ENCODE data around the gene KCNIP4.

The KCNIP4 gene

DNA sequence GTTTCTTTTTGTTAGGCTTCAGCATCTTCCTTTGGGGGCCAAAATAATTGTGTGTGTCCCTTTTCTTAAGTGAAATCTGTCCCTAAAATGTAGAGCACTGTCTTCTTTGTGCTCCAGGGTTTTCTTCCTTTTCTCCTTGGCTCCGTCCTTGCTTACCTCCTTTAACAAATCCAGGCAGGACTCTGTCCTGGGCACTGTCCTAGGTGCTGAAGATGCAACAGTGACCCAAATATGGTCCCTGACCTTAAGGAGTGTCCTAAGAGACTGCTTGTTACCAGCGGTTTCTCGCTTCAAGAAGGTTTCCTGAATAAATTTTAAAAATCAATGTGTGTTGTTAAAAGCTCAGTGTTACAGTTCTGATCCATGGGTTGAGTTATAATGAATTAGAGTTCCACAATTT, 471.8 kb downstream of the KCNIP4 start:
- Mint-ChIP-seq H3K27me3 (no peaks in the 10 kb centered on the region), H3K27ac (no peak overlapping the region), H3K4me1 (no peaks in the 10 kb centered on the region), H3K4me3 (no peak overlapping the region), H3K9me3 (peaks cover 2% of the 10 kb centered on the region), H3K36me3 (no peaks in the 10 kb centered on the region)
- DNase-seq (ENCODE audit: low spot score in 2 of 2) (no peak), ATAC-seq (ENCODE audit: low read depth) (no peak)

DNA sequence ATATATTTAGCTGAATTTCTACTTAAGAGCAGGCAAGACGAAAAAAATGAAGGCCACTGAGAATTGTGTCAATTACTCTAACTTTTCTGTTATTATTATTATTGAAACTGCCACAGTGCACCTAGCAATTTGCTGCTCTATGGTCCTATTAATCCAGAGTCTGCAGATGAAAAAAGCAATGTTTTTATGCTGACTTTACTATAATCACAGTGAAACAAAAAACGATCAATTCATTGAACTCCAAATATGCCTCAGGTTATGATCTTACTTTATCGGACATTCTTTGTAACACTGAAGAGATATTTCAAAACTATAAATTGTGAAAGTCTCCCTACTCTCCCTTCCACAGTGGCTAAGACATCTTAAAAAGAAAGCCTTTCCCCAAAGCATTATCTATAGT, 474.4 kb downstream of the KCNIP4 start:
- no peaks in the 10 kb centered on the region for H3K36me3 Mint-ChIP-seq
- no peaks in the 10 kb centered on the region for H3K4me1 Mint-ChIP-seq
- no peak overlapping the region for H3K27ac Mint-ChIP-seq
- ATAC-seq (ENCODE audit: low read depth) (no peak), DNase-seq (ENCODE audit: low spot score in 2 of 2) (no peak)
- no peak overlapping the region for H3K4me3 Mint-ChIP-seq
- H3K9me3 Mint-ChIP-seq, result peaks cover 2% of the 10 kb centered on the region
- H3K27me3 Mint-ChIP-seq, result no peaks in the 10 kb centered on the region

DNA sequence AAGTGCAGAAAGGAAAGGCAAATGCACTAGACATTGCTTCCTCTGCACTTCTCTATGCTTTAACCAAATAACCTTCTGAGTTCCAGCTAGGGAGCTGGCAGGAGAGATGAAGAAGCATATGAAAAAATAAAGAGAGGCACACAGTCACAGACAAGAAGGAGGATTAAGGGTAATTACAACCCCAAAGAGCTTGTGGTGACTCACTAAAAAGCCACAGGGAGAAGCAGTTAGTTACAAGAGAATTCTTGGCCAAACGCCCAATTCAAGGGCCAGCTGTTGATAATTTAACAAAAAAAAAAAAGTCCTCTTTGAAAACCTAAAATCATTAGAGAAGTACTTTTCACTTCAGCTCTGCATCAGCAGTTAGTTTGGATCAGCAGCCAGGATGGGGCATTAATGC, 478.0 kb downstream of the KCNIP4 start:
- Mint-ChIP-seq H3K36me3 (no peaks in the 10 kb centered on the region), H3K9me3 (peaks cover 3% of the 10 kb centered on the region), H3K4me3 (no peak overlapping the region), H3K4me1 (no peaks in the 10 kb centered on the region), H3K27ac (no peak overlapping the region), H3K27me3 (no peaks in the 10 kb centered on the region)
- ATAC-seq (ENCODE audit: low read depth) (no peak), DNase-seq (ENCODE audit: low spot score in 2 of 2) (no peak)

DNA sequence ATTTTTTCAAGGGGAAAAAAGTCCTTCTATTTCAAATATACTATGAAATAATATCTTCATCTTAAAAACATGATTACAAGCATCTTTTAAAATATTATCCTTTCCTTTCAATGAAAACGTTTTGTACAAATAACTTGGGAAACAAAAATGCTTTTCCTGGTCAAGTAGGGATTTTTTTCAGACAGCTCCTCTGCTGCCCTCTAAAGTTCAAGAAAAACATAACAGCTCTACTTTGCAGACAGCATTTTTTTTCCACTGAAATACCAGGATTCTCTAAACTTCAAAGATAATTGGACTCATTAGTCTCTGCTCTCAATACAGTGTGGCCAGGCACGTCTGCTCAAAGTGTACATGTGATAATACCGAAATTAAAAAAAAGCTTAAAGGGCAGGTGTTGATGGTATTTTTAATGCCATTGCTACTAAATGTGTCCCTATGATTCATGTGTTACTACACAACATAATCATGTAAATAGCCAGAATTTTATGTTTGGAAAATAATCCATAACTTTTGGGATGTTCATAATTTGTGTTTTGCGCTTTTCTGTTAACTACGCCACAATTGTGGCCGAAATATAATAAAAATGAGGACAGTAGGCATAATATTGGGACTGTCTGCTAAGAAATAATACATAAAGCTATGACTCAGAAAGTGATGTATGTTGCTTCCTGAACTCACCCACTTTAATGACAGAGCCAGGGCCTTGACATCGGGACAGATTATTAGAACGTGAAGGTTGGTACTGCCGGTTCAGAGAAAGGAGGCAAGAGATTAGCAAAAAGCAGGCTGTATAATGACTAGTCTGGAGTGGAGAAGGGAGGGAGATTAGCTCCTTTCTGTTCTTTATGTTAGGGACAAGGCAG, 478.9 kb downstream of the KCNIP4 start:
- H3K27me3 Mint-ChIP-seq, result no peaks in the 10 kb centered on the region
- no peaks in the 10 kb centered on the region for H3K36me3 Mint-ChIP-seq
- H3K9me3 Mint-ChIP-seq, result peaks cover 3% of the 10 kb centered on the region
- ATAC-seq (ENCODE audit: low read depth) (no peak), DNase-seq (ENCODE audit: low spot score in 2 of 2) (no peak)
- no peaks in the 10 kb centered on the region for H3K4me1 Mint-ChIP-seq
- no peak overlapping the region for H3K4me3 Mint-ChIP-seq
- no peak overlapping the region for H3K27ac Mint-ChIP-seq

DNA sequence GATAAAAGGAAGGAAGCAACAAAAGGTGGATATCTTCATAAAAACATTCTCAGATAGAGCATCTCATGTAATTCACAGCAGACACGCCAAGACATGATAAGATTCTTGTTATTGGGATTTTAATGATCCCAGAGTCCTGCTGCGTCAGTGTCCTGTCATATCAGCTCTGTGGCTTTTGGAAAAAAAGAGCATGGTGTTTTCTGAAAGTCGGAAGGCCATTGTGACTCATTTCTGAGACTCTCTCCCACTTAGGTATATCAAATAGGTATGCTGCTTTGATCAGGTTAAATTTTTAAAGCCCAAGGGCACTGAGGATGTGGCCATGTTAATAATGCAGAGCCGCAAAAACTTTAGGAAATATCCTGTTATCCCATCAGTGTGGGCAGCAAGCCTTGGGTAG, 481.0 kb downstream of the KCNIP4 start:
- H3K9me3 Mint-ChIP-seq, result peaks cover 5% of the 10 kb centered on the region
- ATAC-seq (ENCODE audit: low read depth), result no peak
- H3K36me3 Mint-ChIP-seq, result no peaks in the 10 kb centered on the region
- H3K27ac Mint-ChIP-seq, result no peak overlapping the region
- no peaks in the 10 kb centered on the region for H3K27me3 Mint-ChIP-seq
- H3K4me3 Mint-ChIP-seq, result no peak overlapping the region
- no peaks in the 10 kb centered on the region for H3K4me1 Mint-ChIP-seq
- DNase-seq (ENCODE audit: low spot score in 2 of 2), result no peak

DNA sequence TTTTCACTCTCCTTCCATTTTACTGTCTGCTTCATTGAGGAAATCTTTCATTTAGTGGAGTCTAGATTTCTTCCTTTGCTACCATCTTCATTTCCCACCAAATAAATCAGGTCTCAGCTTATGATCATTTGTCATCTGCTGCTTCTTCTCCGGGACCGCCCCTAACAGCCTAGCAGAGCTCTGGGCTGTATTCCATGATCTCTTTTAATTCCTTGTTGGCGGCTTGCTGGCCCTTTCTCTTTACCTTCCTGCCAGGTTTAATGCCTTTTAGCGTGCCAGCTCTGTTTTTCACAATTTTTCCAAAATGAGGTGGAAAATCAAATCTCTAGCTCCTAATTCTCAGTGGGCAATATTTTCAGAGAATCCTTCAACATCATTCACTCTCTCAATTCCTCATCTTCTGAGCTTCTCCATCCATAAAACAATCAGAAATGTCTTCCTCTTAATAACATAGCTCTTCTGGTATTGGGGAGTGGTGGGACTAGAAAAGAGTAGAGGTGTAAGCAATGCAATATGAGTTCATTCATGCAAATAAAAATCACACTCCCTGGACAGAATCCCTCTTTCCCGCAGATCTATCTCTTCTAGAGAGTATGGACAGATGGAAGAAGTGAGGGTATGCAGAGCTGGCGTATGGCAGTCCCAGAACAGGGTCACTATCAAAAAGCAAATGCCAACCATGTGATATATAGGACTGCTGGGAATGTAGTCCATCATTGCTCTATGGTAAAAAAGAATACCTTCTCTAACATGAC, 491.3 kb downstream of the KCNIP4 start:
- ATAC-seq (ENCODE audit: low read depth), result no peak
- Mint-ChIP-seq H3K27ac (no peak overlapping the region), H3K27me3 (no peaks in the 10 kb centered on the region), H3K36me3 (no peaks in the 10 kb centered on the region), H3K4me1 (no peaks in the 10 kb centered on the region), H3K4me3 (no peak overlapping the region), H3K9me3 (peaks cover 4% of the 10 kb centered on the region)
- DNase-seq (ENCODE audit: low spot score in 2 of 2), result no peak

DNA sequence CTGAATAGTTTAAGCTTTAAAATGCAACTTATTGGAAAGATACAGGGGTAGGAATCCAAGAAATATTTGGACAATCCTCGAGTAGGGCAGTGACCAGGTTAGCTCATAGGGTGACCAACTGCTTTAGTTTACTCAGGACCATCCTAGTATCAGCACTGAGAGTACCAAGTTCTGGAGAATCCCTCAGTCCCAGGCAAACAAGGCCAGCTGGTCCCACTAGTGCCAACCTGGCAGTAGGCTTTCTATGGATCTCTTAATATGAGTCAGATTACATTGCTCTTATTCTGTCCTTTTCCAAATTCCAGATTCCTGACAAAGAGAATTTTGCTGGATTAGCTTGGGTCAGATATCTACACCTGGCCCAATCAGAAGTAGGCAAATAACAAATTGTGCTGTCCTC, 493.7 kb downstream of the KCNIP4 start:
- no peak overlapping the region for H3K4me3 Mint-ChIP-seq
- H3K27me3 Mint-ChIP-seq, result no peaks in the 10 kb centered on the region
- peaks cover 5% of the 10 kb centered on the region for H3K9me3 Mint-ChIP-seq
- no peaks in the 10 kb centered on the region for H3K36me3 Mint-ChIP-seq
- ATAC-seq (ENCODE audit: low read depth) (no peak), DNase-seq (ENCODE audit: low spot score in 2 of 2) (no peak)
- no peaks in the 10 kb centered on the region for H3K4me1 Mint-ChIP-seq
- no peak overlapping the region for H3K27ac Mint-ChIP-seq

DNA sequence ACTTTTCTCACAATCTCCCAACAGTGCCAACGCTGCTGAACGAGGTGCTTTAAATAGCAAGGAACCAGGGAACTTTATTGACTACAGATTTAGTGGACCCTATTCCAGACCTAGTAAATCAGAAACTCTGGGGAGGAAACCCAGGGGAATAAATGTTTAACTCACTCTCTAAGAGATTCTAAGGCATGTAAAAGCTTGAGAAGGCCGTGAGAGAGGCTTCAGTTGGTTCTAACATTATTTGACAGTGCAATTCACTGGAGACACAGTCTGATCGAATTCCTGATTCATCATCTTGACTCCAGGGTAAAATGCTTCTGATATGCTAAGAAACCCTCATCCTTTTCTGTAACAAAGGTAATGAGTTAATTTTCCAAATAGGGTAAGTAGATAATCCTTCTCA, 494.4 kb downstream of the KCNIP4 start:
- DNase-seq (ENCODE audit: low spot score in 2 of 2) (no peak), ATAC-seq (ENCODE audit: low read depth) (no peak)
- no peaks in the 10 kb centered on the region for H3K27me3 Mint-ChIP-seq
- no peaks in the 10 kb centered on the region for H3K36me3 Mint-ChIP-seq
- no peaks in the 10 kb centered on the region for H3K4me1 Mint-ChIP-seq
- H3K4me3 Mint-ChIP-seq, result no peak overlapping the region
- no peak overlapping the region for H3K27ac Mint-ChIP-seq
- H3K9me3 Mint-ChIP-seq, result peaks cover 6% of the 10 kb centered on the region

DNA sequence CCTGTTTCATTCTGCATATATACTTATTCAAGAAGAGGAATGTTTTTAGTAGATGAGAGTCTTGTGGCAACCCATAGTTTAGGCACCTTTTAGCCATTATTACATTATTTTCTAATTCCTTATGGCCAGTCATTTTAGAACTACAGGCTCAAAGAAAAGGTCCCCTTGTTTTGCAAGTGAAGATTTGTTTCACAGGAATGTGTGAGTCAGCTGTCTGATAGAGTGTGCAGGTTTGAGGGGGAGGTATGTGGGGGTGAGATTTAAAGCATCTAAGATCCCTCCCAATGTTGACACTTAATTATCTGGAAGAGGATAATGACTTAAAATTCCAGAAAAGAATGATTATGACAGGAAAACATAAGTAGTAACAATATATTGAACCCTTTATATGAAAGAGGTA, 495.6 kb downstream of the KCNIP4 start:
- Mint-ChIP-seq H3K36me3 (no peaks in the 10 kb centered on the region), H3K27me3 (no peaks in the 10 kb centered on the region), H3K4me1 (no peaks in the 10 kb centered on the region), H3K27ac (no peak overlapping the region), H3K4me3 (no peak overlapping the region), H3K9me3 (peaks cover 6% of the 10 kb centered on the region)
- no peak for ATAC-seq (ENCODE audit: low read depth)
- DNase-seq (ENCODE audit: low spot score in 2 of 2), result no peak

DNA sequence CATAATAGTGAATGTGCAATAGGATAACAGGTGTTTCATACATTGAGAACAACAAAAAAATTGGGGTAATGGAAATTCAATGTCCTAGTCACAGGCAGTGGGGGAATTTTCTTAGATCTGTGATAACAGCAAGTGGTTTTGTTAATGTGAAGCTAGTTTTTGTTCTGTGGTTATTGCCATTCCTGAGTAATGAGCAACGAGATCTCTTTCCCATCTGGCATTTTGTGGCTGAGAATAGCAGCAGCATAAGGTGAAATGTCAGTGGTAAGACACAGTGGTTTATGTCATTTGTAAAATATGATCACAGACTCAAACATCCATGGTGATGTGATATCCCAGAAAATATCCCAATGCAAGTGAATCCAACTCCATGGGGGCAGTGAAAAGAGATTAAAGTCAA, 497.5 kb downstream of the KCNIP4 start:
- Mint-ChIP-seq H3K36me3 (no peaks in the 10 kb centered on the region), H3K27me3 (no peaks in the 10 kb centered on the region), H3K27ac (no peak overlapping the region), H3K9me3 (peaks cover 2% of the 10 kb centered on the region), H3K4me1 (no peaks in the 10 kb centered on the region), H3K4me3 (no peak overlapping the region)
- ATAC-seq (ENCODE audit: low read depth), result no peak
- no peak for DNase-seq (ENCODE audit: low spot score in 2 of 2)

DNA sequence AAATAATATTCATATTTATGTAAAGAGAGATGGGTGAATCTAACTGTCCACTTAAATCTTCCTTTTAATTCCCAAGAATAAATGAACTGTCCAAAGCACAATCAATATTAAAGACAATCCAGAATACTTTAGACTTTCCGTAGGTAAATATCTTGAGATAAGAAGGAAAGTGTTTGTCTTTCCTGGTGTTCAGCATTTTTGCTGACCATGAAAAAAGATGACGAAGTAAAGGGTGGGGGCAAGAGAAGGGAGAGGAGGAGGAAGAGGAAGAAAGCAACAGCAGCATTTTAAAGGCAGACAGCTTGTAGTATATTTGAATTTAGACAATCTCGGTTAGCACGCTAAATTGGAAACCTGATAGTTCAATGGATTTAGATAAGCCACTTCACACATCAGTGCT, 498.2 kb downstream of the KCNIP4 start:
- H3K27ac Mint-ChIP-seq, result no peak overlapping the region
- ATAC-seq (ENCODE audit: low read depth) (no peak), DNase-seq (ENCODE audit: low spot score in 2 of 2) (no peak)
- H3K9me3 Mint-ChIP-seq, result peaks cover 2% of the 10 kb centered on the region
- no peak overlapping the region for H3K4me3 Mint-ChIP-seq
- no peaks in the 10 kb centered on the region for H3K36me3 Mint-ChIP-seq
- no peaks in the 10 kb centered on the region for H3K4me1 Mint-ChIP-seq
- H3K27me3 Mint-ChIP-seq, result no peaks in the 10 kb centered on the region

DNA sequence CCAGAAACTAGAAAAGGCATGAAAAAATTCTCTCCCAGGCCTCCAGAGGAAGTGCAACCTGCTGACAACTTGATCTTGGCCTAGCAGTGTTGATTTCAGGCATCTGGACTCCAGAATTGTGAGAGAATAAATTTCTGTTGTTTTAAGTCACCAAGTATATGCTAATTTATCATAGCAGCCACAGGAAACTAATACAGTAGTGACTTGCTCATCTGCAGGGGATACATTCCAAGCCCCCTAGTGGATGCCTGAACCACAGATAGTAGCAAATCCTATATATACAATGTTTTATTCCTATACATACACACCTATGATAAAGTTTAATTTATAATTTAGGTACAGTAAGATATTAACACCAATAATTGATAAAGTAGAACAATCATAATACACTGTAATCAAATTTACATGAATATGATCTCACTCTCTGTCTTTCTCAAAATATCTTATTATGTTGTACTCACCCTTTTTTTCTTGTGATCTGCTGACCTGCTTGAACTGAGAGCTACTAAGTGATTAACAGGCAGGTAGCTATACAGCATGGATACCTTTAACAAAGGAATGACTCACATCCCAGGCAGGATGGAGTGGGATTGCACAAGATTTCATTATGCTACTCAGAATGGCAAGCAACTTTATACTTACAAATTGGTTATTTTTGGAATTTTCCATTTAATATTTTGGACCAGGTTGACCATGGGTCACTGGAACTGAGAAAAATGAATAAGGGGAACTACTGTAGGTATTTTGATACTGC, 501.1 kb downstream of the KCNIP4 start:
- Mint-ChIP-seq H3K9me3 (peaks cover 7% of the 10 kb centered on the region), H3K27me3 (no peaks in the 10 kb centered on the region), H3K4me3 (no peak overlapping the region), H3K4me1 (no peaks in the 10 kb centered on the region), H3K36me3 (no peaks in the 10 kb centered on the region), H3K27ac (no peak overlapping the region)
- ATAC-seq (ENCODE audit: low read depth), result no peak
- DNase-seq (ENCODE audit: low spot score in 2 of 2), result no peak

DNA sequence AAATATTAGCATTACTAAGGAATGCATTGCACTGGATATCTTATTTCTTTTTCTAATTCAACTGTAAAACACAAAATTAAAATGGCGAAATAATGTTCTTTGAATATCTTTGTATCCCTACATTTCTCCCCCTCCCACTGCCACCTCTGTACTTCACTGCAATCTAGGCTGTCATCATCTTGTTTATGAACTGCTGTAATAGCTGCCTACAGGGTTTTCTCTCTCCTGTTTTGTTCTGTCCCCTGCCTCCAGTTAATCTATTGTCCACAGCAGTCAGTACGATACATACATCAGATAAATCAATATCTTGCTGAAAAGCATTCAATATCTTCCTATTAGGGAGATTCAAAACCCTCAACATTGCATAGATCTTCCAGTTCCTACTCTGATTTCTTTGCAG, 528.4 kb downstream of the KCNIP4 start:
- no peaks in the 10 kb centered on the region for H3K27me3 Mint-ChIP-seq
- no peaks in the 10 kb centered on the region for H3K36me3 Mint-ChIP-seq
- H3K4me3 Mint-ChIP-seq, result no peak overlapping the region
- ATAC-seq (ENCODE audit: low read depth), result no peak
- H3K9me3 Mint-ChIP-seq, result peaks cover 6% of the 10 kb centered on the region
- no peak overlapping the region for H3K27ac Mint-ChIP-seq
- no peaks in the 10 kb centered on the region for H3K4me1 Mint-ChIP-seq
- DNase-seq (ENCODE audit: low spot score in 2 of 2), result no peak

DNA sequence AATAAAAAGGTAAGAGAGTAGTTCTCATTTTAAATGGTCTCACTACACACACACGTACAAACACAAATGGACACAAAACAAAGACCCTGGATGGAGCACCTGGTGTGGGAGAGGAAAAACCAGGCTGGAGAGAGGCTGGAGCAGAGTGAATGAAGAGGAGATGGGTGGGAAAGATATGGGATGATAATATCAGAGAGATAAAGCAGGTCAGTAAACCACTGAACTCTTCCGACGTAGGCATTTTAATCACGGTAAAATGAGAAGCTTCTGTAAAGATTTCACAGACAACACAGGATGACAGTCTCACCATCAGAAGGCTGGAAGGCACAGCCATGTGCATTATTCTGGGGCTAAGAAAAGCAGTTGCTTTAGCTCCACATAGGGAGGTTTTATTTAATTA, 532.8 kb downstream of the KCNIP4 start:
- ATAC-seq (ENCODE audit: low read depth) (no peak), DNase-seq (ENCODE audit: low spot score in 2 of 2) (no peak)
- H3K9me3 Mint-ChIP-seq, result peaks cover 8% of the 10 kb centered on the region
- H3K27ac Mint-ChIP-seq, result no peak overlapping the region
- no peaks in the 10 kb centered on the region for H3K4me1 Mint-ChIP-seq
- H3K36me3 Mint-ChIP-seq, result no peaks in the 10 kb centered on the region
- no peak overlapping the region for H3K4me3 Mint-ChIP-seq
- H3K27me3 Mint-ChIP-seq, result no peaks in the 10 kb centered on the region

All from memory B cell (primary cell).